Fibroblast of mammary gland (primary cell): ENCODE results near the gene SAA2.
"Not testable (repeated sequence)": the region's sequence is repeated elsewhere in the genome, so short reads cannot be mapped to it uniquely, and the experiment has no call there.

Experiments used
- DNase-seq: peaks from one replicate; pipeline ENCODE4 v3.0.0-alpha.2; 2010; ENCODE audit warnings: low read depth
- H3K4me3 ChIP-seq: 2 replicates; pipeline ENCODE4 v1.5.1; 2011; ENCODE audit warnings: low read depth, mild to moderate bottlenecking, low read length, moderate library complexity; ENCODE audit not compliant: control insufficient read depth
- CTCF ChIP-seq: conservative IDR thresholded peaks from 2 replicates; pipeline ENCODE4 v1.5.1; 2011; ENCODE audit warnings: low read depth, low read length, inconsistent platforms; ENCODE audit not compliant: control insufficient read depth, insufficient read depth

SAA2 gene

GRCh38 chr11:18264035-18264434, 15.6 kb upstream of the SAA2 start:
- TF ChIP-seq CTCF: no peak
- no peak overlapping the region for H3K4me3 ChIP-seq
- no peak for DNase-seq

- H3K4me3 ChIP-seq, DNase-seq: not testable (repeated sequence)
These were observed 14.3 kb upstream of the SAA2 start for GRCh38 chr11:18262681-18263350.

DNA sequence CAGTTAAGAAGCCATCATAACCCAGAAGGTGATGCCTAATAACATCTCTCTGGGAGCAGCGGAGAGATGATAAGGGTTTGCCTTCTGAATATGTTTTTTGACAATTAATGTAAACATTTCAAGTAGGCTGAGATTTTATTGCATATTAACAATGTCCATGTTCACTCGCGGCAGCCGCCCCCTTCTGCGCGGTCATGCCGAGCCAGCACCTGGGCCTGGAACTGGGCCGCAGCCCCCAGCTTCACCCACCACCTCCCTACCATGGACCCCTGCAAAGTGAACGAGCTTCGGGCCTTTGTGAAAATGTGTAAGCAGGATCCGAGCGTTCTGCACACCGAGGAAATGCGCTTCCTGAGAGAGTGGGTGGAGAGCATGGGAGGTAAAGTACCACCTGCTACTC, 13.3 kb upstream of the SAA2 start:
- no peak overlapping the region for H3K4me3 ChIP-seq
- TF ChIP-seq CTCF: no peak
- no peak for DNase-seq

DNA sequence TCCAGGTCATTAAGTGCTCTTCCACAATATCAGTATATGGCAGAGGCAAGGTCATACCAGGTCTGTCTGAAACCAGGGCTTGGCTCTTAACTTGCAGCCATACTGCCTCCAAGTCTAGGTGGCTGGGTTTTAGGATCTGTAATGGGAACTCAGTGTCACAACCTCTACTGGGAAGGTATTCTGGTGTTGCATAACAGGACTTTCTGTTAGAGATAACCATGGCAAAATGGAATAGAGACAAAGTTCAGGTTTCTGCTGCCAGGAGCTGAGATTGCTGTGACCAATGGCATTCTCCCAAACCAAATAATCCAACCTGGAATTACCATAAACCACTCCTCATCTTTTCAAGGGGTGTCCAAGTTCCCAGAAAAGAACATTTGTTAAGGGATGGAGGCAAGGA, 10.8 kb upstream of the SAA2 start:
- DNase-seq: no peak
- no peak overlapping the region for H3K4me3 ChIP-seq
- no peak for TF ChIP-seq CTCF

GRCh38 chr11:18254781-18255361, 6.4 kb upstream of the SAA2 start:
- DNase-seq: no peak
- H3K4me3 ChIP-seq: no peak overlapping the region
- TF ChIP-seq CTCF: no peak

- no peak for TF ChIP-seq CTCF
- DNase-seq: no peak
- H3K4me3 ChIP-seq: no peak overlapping the region
These were observed 5.4 kb upstream of the SAA2 start for GRCh38 chr11:18253778-18254338.

GRCh38 chr11:18253233-18253632, 4.8 kb upstream of the SAA2 start:
- DNase-seq: no peak
- no peak overlapping the region for H3K4me3 ChIP-seq
- no peak for TF ChIP-seq CTCF

DNA sequence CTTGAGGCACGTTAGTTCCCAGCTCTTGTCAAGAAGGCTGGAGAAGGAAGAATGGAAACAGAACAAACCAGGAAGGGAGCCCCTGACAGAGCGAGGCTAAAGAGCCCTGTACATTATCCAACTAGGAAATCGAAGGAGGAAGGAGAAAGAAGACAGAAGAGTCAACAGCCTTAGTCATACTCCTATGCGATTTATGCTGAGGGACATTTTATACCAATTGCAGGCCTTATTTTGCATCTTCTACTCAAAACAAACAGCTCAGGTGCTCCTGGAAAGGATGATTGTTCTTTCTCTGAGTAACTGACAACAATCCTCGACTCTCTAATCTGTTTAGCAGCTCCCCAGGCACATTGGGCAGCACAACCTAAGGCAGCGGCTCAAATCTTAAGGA, 1.3 kb downstream of the SAA2 start:
- not testable (repeated sequence) for DNase-seq, H3K4me3 ChIP-seq

GRCh38 chr11:18246379-18247190, 1.9 kb downstream of the SAA2 start:
- DNase-seq, H3K4me3 ChIP-seq: not testable (repeated sequence)
